Endothelial cell of umbilical vein (primary cell): ENCODE measurements around the gene ABHD11. TPM values are rescaled to one million over a fixed set of nuclear protein-coding genes. Genes with fewer than 3 reads are reported as not detected.

Experiments used
- BruUV-seq: library from RNA; stranded (reverse); fragments of 400-500 nt; replicated peaks from 2 replicates; lab custom pipeline; 2021; lab: Mats Ljungman, UMichigan
- CTCF ChIA-PET: fragments of 300-600, 350-600 bp; sonication (Branson Sonifier 250); formaldehyde crosslinking; loops from one replicate; lab custom pipeline; 2021; ENCODE audit warnings: antibody characterized with exemption, inconsistent platforms; lab: Charles Lee
- POLR2A ChIA-PET: fragments of 300-600, 350-600 bp; sonication (Branson Sonifier 250); formaldehyde crosslinking; loops from one replicate; lab custom pipeline; 2021; ENCODE audit warnings: antibody characterized with exemption, inconsistent platforms; lab: Charles Lee
- DNase-seq: peaks from one replicate; pipeline ENCODE4 v3.0.0-alpha.2; 2011; ENCODE audit warnings: low read depth, low spot score
- FAIRE-seq: peaks from 2 replicates; lab custom pipeline; 2011; peaks lifted over from hg19 to GRCh38; lab: Jason Lieb, UNC
- H2AFZ ChIP-seq: 2 replicates; pipeline ENCODE4 v1.6.0; 2012; ENCODE audit warnings: low read depth, low read length, control low read depth, inconsistent platforms
- H3K27ac ChIP-seq: 2 replicates; pipeline ENCODE4 v1.5.1; 2011; ENCODE audit warnings: low read depth, mild to moderate bottlenecking, control low read depth, low read length, moderate library complexity; ENCODE audit not compliant: insufficient read depth
- H3K27me3 ChIP-seq, 2 experiments: 2 replicates each; pipeline versions ENCODE4 v1.6.0 to v1.6.1; 2011; ENCODE audit warnings: low read length in 2 of 2, mixed read lengths in 1 of 2; ENCODE audit not compliant: control insufficient read depth in 2 of 2, insufficient read depth in 2 of 2
- H3K36me3 ChIP-seq, 2 experiments: 2 replicates in 1 of 2; 3 replicates in 1 of 2; pipeline ENCODE4 v1.5.1; 2011; ENCODE audit warnings: low read length in 2 of 2, mild to moderate bottlenecking in 1 of 2, moderate library complexity in 1 of 2; ENCODE audit not compliant: control insufficient read depth in 2 of 2, insufficient read depth in 2 of 2; ENCODE audit errors: extremely low read depth in 1 of 2
- H3K4me1 ChIP-seq: 3 replicates; pipeline ENCODE4 v1.5.1; 2011; ENCODE audit warnings: mild to moderate bottlenecking, low read length; ENCODE audit not compliant: control insufficient read depth, insufficient read depth; ENCODE audit errors: extremely low read depth
- H3K4me2 ChIP-seq: 2 replicates; pipeline ENCODE4 v1.6.1; 2011; ENCODE audit warnings: low read length, control low read depth, mixed read lengths; ENCODE audit not compliant: insufficient read depth
- H3K4me3 ChIP-seq, 3 experiments: fragments of 200-600 bp in 1 of 3; sonication (generic), shearing (Covaris generic) in 1 of 3; replicated peaks in 1 of 3; 2 replicates each; pipeline ENCODE4 v1.5.1; 2011 to 2016; ENCODE audit warnings: control low read depth in 3 of 3, low read length in 3 of 3, mild to moderate bottlenecking in 2 of 3, inconsistent platforms in 1 of 3, low read depth in 1 of 3, moderate library complexity in 1 of 3; ENCODE audit not compliant: insufficient read depth in 1 of 3
- H3K79me2 ChIP-seq: 2 replicates; pipeline ENCODE4 v1.6.0; 2012; ENCODE audit warnings: low read length, inconsistent platforms; ENCODE audit not compliant: control insufficient read depth, insufficient read depth
- H3K9ac ChIP-seq: replicated peaks from 2 replicates; pipeline ENCODE3; 2011; ENCODE audit warnings: low read length, control low read depth; ENCODE audit not compliant: insufficient read depth; ENCODE audit errors: extremely low read depth
- H3K9me1 ChIP-seq: replicated peaks from 3 replicates; pipeline ENCODE4 v1.6.0; 2011; ENCODE audit warnings: mild to moderate bottlenecking, low read length; ENCODE audit not compliant: control insufficient read depth, insufficient read depth; ENCODE audit errors: extremely low read depth
- H3K9me3 ChIP-seq: replicated peaks from 2 replicates; pipeline ENCODE4 v1.5.1; 2012; ENCODE audit warnings: low read length, inconsistent platforms; ENCODE audit not compliant: control insufficient read depth, insufficient read depth
- H4K20me1 ChIP-seq: replicated peaks from 2 replicates; pipeline ENCODE3; 2011; ENCODE audit warnings: mild to moderate bottlenecking, low read length; ENCODE audit not compliant: control insufficient read depth, insufficient read depth; ENCODE audit errors: extremely low read depth
- EZH2 ChIP-seq: IDR thresholded peaks from 2 replicates; pipeline ENCODE4 v1.6.1; 2012; ENCODE audit warnings: borderline replicate concordance, low read depth, mild to moderate bottlenecking, moderate library complexity, low read length, inconsistent platforms; ENCODE audit not compliant: severe bottlenecking
- FOS ChIP-seq: IDR thresholded peaks from 2 replicates; pipeline ENCODE4 v1.6.1; 2011; ENCODE audit warnings: mild to moderate bottlenecking, low read length, moderate library complexity, borderline replicate concordance; ENCODE audit not compliant: insufficient read depth
- GATA2 ChIP-seq: IDR thresholded peaks from 2 replicates; pipeline ENCODE4 v1.7.0; 2011; ENCODE audit warnings: low read depth, mild to moderate bottlenecking, moderate library complexity, mixed read lengths, low read length; ENCODE audit not compliant: insufficient read length, insufficient read depth
- JUN ChIP-seq: IDR thresholded peaks from 2 replicates; pipeline ENCODE4 v1.6.1; 2011; ENCODE audit warnings: borderline replicate concordance, low read depth; ENCODE audit not compliant: insufficient read length, insufficient read depth
- MYC ChIP-seq: IDR thresholded peaks from one replicate; pipeline ENCODE4 v1.6.1; 2011; ENCODE audit warnings: mild to moderate bottlenecking, low read depth, low read length
- POLR2A ChIP-seq: IDR thresholded peaks from 2 replicates; pipeline ENCODE4 v1.6.1; 2012; ENCODE audit warnings: low read depth, mild to moderate bottlenecking, control low read depth, low read length
- POLR2AphosphoS5 ChIP-seq: IDR thresholded peaks from 2 replicates; pipeline ENCODE4 v1.6.1; 2012; ENCODE audit warnings: low read depth, mild to moderate bottlenecking, control low read depth, low read length, moderate library complexity; ENCODE audit not compliant: insufficient read depth
- dilution Hi-C: fragments of 300-500 bp; cut with MboI; formaldehyde crosslinking; loops from one replicate; pipeline ENCODE4 v1.15.0; 2019; ENCODE audit warnings: low sequenced_read_pairs; ENCODE audit not compliant: extremely low pct_ligation_motif_present
- intact Hi-C: fragments of 100-400 bp; cut with micrococcal nuclease; formaldehyde crosslinking; loops from one replicate; pipeline ENCODE4 v1.10.0; 2022
- polyA plus RNA-seq, 4 experiments: library from polyadenylated mRNA; depleted of rRNA in 3 of 4; stranded (reverse) in 3 of 4; unstranded in 1 of 4; fragments of >200 nt; gene quantifications; 2 replicates each; pipeline versions ENCODE4 v1.2.1 to v1.2.3, GENCODE V29; 2011 to 2012; ENCODE audit warnings: missing spikeins in 1 of 4
- total RNA-seq: library from RNA; stranded (reverse); gene quantifications from 2 replicates; pipeline ENCODE4 v1.2.3, GENCODE V29; 2021
- TF ChIP-seq, protein P1 (sequence below), 2 donors: IDR thresholded peaks; 1 replicate in 1 of 2; 2 replicates in 1 of 2; pipeline ENCODE4 v1.5.1; 2011; ENCODE audit warnings: low read length in 2 of 2, mild to moderate bottlenecking in 2 of 2, moderate library complexity in 2 of 2, control low read depth in 1 of 2, inconsistent platforms in 1 of 2, low read depth in 1 of 2; ENCODE audit not compliant: insufficient read depth in 1 of 2; ENCODE audit errors: extremely low read depth in 1 of 2
- TF ChIP-seq, protein P2 (sequence below): IDR thresholded peaks from 2 replicates; pipeline ENCODE4 v1.6.1; 2011; ENCODE audit not compliant: insufficient read depth, insufficient read length

Gene ABHD11
- total and polyA plus RNA-seq, 2 donors (not counting 3 experiments of a cell fraction or from before 2014, with no cell fraction given), result 13.3 to 18.4 TPM

DNA sequence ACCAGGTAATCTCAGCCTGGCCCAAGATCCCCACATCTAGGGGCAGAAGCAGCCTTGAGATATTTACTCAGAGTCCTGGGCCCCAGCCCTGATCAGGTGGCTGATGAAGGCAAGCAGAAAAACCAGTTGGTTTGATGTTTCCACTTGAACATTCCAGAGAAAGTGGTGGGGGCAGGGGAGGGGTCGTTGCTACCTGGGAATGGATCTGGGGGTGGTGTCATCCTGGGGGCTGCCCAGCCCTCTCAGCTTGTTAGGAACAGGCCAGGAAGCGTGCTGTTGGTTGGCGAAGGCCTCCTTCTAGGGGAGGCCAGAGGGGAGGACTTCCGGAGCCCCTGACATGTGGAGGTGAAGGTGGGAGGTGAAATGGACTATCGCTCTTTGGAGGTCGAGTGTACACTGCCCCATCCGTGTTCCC is 3.7 kb upstream of the ABHD11 start:
- H3K4me1 ChIP-seq, result peaks cover 6% of the 10 kb centered on the region
- ChIA-PET POLR2A (no interaction called here), CTCF (interaction anchor here (1.0 kb wide), 1 partner anchor 10 kb away, joined by 3 read pairs; no protein-coding TSS in a partner anchor)
- dilution Hi-C loops (no loop called here), intact Hi-C loops (no loop called here)
- no peak overlapping the region for H3K4me3 ChIP-seq
- no peaks in the 10 kb centered on the region for H3K27me3 ChIP-seq
- TF ChIP-seq POLR2A (no peak), FOS (no peak), EZH2 (no peak), JUN (no peak), POLR2AphosphoS5 (no peak), GATA2 (no peak), MYC (no peak)
- TF ChIP-seq, protein P1, sequence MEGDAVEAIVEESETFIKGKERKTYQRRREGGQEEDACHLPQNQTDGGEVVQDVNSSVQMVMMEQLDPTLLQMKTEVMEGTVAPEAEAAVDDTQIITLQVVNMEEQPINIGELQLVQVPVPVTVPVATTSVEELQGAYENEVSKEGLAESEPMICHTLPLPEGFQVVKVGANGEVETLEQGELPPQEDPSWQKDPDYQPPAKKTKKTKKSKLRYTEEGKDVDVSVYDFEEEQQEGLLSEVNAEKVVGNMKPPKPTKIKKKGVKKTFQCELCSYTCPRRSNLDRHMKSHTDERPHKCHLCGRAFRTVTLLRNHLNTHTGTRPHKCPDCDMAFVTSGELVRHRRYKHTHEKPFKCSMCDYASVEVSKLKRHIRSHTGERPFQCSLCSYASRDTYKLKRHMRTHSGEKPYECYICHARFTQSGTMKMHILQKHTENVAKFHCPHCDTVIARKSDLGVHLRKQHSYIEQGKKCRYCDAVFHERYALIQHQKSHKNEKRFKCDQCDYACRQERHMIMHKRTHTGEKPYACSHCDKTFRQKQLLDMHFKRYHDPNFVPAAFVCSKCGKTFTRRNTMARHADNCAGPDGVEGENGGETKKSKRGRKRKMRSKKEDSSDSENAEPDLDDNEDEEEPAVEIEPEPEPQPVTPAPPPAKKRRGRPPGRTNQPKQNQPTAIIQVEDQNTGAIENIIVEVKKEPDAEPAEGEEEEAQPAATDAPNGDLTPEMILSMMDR (IDR thresholded peaks at IDR 0.05; ENCODE audit: extremely low read depth in 1 of 2, insufficient read depth in 1 of 2, low read depth in 1 of 2, low read length in 2 of 2), result no peak
- TF ChIP-seq, protein P2, sequence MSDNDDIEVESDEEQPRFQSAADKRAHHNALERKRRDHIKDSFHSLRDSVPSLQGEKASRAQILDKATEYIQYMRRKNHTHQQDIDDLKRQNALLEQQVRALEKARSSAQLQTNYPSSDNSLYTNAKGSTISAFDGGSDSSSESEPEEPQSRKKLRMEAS, result no peak
- H3K9me3 ChIP-seq, result no peaks in the 10 kb centered on the region
- no peaks in the 10 kb centered on the region for H3K79me2 ChIP-seq
- H4K20me1 ChIP-seq, result no peaks in the 10 kb centered on the region
- FAIRE-seq (no peak), DNase-seq (no peak)
- H3K4me2 ChIP-seq, result no peak overlapping the region
- no peaks in the 10 kb centered on the region for H3K9me1 ChIP-seq
- H2AFZ ChIP-seq, result no peak overlapping the region
- H3K9ac ChIP-seq, result no peak overlapping the region
- H3K27ac ChIP-seq, result no peak overlapping the region
- no peaks in the 10 kb centered on the region for H3K36me3 ChIP-seq
- no TSS peak for BruUV-seq
